GM18867 (cell line): ENCODE data around the gene BORCS8.
"Not testable (repeated sequence)": the region's sequence is repeated elsewhere in the genome, so short reads cannot be mapped to it uniquely, and the experiment has no call there.

Experiments
- ATAC-seq: cut with Tn5 transposase; IDR thresholded peaks from one replicate; pipeline ENCODE4 v1.9.1; 2021; ENCODE audit warnings: mild to moderate bottlenecking, moderate library complexity; ENCODE audit not compliant: unreplicated experiment

Gene BORCS8

DNA sequence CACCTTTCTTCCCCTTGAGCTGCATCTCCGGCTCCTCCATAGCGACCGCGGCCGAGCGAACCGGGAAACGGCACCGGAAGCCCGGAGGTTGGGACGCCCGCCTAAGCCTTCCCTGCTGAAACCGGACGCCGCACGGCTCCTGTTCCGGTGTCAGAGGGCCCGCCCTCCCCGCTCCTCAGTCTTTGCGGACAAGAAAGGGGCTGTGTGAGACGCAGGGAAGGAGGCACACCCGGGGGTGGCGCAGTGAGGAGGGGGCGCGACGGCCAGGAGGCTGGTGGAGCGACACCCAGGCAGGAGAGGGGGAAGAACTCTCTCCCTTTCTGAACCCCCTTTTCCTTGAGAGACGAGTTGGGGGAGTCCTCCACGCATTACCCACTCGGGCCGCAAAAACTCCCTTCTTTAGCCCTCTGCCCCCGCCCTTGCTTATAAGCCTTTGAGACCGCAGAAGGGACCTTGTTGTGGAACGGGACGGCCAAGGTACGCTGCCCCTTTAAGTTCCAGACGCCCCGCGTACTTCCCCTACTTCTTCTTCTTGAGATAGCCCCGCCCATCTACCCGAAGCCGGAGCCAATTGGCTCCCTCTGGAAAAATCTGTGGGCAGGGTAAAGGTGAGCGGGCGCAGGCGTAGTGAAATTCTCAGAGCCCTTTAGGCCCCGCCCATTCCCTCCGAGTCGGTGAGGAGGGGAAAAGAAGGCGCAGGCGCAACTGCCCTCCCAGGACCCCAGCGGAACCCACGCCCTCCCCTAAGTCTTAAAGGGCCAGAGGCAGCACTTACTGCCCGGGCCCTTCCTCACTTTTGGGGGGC is at the start of gene BORCS8, which contains the start of gene RFXANK:
Gene BORCS8, minus strand, starts transcription at position 75 of the 805 bp plus-strand sequence. Its CDS starts 35 bp downstream, at position 40.
Gene RFXANK, plus strand, starts transcription at position 181 of the 805 bp plus-strand sequence. CDS start 1,689 bp downstream, outside the sequence.
- ATAC-seq, result peak; percentile 83

DNA sequence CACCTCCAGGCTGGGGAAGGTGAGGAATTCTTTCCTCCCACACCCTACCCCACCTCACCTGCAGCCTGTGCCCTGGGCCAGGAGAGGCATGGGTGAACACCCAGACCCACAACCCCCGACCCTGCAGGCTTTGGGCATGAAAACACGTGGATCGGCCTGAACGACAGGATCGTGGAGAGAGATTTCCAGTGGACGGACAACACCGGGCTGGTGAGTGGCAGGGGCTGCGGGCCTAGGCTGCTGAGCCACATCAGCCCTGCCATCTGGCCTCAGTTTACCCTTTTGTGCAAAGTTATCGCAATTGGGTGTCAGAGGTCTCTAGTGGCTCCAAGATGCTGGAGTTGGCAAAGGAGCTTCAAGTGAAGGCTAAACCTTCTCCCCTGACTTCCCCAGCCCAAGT is 48.5 kb upstream of the BORCS8 start:
- ATAC-seq, result no peak

DNA sequence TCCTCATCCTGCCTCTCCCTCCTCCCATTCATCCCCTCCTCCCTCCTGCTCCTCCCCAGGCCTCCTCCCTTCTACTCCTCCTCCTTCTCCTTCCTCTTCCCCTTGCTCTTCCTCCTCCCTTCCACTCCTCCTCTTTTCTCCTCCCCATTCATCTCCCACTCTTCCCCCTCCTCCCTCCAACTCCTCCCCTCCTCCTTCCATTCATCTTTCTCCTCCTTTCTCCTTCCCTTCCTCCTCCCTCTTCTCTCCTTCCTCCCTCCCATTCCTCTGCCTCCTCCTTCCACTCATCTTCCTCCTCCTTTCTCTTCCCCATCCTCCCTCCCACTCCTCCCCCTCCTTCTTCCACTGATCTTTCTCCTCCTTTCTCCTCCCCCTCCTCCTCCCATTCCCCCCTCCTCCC is 47.7 kb upstream of the BORCS8 start:
- no peak for ATAC-seq

DNA sequence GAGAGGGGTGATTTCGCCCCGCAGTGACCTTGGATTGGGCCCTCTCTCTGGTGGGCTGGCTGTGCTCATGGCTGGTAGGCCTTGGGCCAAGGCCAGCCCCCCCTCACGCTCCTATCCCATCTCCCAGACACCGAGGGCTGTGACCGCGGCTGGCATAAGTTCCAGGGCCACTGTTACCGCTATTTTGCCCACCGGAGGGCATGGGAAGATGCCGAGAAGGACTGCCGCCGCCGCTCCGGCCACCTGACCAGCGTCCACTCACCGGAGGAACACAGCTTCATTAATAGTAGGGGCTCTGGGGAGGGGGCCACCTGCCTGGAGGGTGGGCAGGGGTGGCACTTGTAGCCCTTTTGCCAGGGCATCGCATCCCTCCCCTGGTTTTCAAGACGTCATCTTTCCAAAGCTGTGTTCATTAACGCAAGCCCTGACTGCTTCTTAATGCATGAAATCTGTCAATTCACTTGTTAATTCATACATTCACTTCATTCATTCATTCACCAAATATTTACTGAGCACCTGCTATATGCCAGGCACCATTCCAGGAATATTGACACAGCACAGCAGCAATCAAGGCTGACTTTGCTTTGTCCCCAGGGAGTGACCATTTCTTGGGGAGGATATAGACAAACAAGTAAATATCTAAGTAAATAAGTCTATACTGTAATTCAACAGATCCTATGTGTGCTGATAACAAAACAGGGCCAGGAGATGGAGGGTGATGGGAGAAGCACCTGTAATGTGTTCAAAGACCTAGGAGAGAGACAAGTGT is 46.4 kb upstream of the BORCS8 start:
- no peak for ATAC-seq

DNA sequence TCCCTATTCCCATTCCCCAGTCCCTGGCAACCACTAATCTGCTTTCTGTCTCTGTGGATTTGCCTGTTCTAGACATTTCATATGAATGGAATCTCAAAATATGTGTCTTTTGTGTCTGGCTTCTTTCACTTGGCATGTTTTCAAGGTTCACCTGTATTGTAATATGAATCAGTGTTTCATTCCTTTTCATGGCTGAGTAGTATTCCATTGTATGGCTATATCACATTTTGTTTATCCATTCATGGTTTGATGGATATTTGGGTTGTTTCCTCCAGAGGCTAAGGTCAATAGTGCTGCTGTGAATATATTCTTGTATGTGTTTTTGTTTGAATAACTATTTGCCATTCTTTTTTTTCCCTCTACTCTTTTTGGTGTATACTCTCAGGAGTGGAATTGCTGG is 44.2 kb upstream of the BORCS8 start:
- no peak for ATAC-seq

DNA sequence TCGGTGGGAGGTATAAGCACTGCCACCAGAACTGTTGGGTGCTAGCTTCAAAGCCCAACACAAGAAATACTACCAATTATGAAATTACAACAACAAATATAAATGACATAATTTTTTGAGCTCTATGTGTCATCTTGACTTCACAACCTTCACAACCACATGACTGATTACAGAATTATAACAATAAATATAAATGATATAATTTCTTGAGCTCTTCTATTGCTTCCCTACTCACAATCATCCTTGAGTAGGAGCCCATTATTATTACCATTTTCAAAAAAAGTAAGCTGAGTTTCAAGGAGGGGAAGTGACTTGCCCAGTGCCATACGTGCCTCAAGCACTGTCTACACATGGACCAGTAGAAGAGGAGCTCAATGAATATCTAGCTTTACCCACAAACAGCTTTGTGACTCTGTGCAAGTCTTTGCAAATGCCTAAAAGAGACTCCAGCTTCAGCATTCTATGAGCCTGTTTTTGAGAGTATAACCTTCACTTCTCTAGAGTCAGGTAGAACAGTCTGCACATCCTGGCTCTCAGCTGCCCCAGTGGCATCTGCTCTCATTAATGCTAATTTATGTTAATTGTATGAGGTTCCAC is 42.4 kb upstream of the BORCS8 start:
- ATAC-seq, result no peak

DNA sequence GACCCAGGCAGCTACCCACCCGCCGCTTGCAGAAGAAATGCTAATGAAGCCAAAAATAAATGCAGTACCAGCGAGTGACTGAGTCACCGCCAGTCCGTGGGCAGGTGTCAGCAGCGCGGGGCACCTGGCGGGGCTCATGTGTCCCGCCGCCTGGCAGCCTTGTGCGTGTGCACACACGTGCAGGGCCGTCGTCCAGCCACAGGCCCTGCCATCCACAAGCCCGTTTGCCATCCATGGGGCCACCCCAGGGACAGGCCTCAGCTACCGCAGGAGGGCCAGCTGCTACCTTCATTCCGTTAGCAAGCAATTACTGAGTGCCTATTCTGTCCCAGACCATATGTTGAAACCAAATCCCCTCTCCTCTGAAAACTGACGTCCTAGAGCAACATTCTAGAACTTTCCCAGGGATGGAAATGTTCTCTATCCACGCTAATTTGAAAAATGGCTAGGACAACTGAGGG is 40.3 kb upstream of the BORCS8 start:
- no peak for ATAC-seq

DNA sequence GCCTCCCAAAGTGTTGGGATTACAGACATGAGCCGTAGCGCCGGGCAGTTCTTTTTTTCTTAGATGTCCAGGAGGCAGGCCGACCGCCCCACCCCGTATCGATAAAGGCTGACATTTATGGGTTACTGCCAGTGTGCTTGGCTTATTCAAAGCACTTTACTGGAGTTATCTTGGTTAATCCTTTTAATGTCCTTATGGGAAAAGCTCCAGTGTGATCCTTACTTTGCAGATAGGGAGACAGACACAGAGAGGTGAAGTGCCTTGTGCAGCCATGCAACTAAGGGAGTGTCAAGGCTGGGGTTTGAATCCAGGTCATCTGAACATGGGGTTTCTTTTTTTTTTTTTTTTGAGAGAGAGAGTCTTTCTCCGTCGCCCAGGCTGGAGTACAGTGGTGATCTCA is 39.0 kb upstream of the BORCS8 start:
- no peak for ATAC-seq

DNA sequence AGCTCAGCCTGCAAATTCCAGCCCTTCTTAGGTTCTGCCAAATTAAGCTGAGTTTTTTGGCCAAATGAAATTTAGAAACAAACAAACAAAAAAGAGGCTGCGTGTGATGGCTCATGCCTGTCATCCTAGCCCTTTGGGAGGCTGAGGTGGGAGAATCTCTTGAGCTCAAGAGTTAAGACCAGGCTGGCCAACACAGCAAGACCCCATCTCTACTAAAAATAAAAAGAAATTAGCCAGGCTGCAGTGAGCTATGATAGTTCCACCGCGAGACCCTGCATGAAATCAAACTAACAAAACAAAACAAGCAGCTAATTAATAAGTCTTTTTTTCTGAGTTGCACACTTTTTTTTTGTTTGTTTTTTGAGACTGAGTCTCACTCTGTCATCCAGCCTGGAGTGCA is 37.7 kb upstream of the BORCS8 start:
- ATAC-seq, result no peak

DNA sequence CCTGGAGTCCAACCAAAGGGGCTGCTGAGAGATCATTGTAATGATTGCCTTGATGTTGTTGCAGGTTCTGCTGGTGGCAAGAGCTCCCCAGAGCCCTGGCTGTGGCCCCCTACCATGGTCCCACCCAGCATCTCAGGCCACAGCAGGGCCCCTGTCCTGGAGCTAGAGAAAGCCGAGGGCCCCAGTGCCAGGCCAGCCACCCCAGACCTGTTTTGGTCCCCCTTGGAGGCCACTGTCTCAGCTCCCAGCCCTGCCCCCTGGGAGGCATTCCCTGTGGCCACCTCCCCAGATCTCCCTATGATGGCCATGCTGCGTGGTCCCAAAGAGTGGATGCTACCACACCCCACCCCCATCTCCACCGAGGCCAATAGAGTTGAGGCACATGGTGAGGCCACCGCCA is 35.3 kb upstream of the BORCS8 start:
- ATAC-seq, result no peak

DNA sequence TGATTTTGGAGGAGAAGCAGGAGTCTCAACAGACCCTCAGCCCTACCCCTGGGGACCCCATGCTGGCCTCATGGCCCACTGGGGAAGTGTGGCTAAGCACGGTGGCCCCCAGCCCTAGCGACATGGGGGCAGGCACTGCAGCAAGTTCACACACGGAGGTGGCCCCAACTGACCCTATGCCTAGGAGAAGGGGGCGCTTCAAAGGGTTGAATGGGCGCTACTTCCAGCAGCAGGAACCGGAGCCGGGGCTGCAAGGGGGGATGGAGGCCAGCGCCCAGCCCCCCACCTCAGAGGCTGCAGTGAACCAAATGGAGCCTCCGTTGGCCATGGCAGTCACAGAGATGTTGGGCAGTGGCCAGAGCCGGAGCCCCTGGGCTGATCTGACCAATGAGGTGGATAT is 34.7 kb upstream of the BORCS8 start:
- ATAC-seq, result no peak

DNA sequence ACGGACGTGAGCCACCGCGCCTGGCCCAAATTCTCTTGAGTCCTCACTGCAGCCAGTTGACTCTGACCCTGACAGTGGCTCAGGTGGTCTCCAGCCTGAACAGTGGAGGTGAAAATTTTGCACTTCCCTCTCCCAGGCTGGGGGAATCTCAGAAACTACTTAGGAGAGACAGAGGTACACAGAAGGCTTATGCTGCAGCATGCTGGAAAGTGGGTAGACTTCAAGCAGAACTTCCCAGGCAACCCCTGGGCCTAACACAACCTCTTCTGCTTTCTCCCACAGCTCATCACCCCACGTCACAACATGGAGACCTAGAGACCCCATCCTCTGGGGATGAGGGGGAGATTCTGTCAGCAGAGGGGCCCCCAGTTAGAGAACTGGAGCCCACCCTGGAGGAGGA is 34.3 kb upstream of the BORCS8 start:
- no peak for ATAC-seq

DNA sequence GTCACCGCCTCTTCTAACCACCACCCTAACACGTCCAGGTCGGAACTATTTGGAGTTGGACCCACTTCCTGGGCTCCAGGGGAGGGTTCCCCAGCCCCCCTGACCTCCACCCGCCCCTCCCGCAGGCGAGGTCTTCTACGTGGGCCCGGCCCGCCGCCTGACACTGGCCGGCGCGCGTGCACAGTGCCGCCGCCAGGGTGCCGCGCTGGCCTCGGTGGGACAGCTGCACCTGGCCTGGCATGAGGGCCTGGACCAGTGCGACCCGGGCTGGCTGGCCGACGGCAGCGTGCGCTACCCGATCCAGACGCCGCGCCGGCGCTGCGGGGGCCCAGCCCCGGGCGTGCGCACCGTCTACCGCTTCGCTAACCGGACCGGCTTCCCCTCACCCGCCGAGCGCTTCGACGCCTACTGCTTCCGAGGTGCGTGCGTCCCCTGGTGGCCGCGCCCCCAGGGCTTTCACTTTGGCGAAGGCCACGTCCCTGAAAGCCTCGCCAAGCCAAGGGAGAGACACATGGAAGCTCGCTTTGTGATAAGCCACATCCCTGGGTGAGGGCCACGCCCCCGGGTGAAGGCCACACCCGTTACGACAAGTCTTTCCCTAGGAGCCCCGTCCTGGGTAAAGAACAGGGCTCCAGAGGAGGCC is 33.0 kb upstream of the BORCS8 start:
- ATAC-seq, result no peak

DNA sequence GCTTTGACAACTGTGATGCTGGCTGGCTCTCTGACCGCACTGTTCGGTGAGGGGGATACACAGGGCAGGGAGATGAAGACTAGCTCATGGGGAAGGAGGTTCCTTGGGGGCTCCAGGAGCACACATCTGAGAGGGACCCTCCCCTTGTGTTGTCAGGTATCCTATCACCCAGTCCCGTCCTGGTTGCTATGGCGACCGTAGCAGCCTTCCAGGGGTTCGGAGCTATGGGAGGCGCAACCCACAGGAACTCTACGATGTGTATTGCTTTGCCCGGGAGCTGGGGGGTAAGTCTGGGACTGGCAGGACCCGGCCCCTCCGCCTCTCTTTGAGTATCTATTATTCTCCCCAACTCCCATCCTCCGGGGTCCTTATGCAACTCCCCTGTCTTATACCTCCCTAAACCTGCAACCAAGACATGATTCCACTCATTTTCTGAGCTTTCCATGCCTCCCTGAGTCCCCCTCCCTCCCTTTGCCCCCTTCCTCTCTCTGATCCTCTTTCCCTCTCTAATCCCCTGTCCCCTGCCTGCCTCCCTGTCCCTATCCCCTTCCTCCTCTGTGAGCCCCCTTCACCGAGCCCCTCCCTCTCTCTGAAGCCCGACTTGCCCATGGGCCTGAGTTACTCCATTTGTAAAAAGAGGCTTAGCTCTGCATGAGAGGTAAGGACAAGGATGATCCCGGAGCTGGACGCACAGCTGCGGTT is 32.3 kb upstream of the BORCS8 start:
- ATAC-seq, result no peak

DNA sequence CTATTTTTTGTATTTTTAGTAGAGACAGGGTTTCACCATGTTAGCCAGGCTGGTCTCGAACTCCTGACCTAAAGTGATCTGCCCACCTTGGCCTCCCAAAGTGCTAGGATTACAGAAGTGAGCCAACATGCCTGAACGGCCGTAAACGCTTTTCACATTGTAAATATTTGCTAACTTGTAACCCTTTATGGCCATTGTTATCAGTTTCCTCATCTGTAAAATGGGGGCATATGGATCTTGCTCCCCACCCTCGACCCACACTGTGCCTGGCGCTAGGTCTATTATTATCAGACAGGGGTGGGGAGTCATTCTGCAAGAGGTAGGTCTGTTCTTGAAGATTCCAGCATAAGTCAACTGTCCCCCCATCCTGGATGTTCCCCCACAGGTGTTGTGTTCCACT is 31.7 kb upstream of the BORCS8 start:
- ATAC-seq, result no peak

DNA sequence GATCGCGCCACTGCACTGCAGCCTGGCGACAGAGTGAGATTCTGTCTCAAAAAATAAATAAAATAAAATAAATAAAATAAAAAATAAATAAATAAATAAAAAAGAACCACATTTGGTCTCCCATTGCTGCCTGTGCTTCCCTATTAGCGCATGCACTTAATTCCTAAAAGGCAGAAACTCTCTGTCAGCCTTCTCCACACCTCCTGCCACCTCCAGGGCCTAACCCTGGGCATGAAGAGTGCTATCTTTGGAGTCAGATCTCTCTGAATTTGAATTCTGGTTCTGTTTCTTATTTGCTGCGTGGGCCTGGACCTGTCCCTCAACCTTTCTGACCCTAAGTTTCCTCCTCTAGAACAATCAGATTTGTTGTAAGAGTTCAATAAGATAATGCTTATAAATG is 31.1 kb upstream of the BORCS8 start:
- ATAC-seq, result no peak

DNA sequence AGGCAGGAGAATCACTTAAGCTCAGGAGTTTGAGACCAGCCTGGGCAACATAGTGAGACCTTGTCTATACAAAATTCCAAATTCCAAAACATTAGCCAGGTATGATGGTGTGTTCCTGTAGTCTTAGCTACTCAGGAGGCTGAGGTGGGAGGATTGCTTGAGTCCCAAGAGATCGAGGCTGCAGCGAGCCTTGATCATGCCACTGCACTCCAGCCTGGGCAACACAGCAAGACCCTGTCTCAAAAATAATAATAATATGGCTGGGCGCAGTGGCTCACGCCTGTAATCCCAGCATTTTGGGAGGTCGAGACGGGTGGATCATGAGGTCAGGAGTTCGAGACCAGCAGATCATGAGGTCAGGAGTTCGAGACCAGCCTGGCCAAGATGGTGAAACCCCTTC is 29.0 kb upstream of the BORCS8 start:
- not testable (repeated sequence) for ATAC-seq

DNA sequence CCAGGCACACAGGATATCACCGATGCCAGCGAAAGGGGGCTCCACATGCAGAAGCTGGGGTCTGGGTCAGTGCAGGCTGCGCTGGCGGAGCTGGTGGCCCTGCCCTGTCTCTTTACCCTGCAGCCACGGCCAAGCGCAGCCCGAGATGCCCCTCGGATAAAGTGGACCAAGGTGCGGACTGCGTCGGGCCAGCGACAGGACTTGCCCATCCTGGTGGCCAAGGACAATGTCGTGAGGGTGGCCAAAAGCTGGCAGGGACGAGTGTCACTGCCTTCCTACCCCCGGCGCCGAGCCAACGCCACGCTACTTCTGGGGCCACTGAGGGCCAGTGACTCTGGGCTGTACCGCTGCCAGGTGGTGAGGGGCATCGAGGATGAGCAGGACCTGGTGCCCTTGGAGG is 27.0 kb upstream of the BORCS8 start:
- ATAC-seq, result no peak

DNA sequence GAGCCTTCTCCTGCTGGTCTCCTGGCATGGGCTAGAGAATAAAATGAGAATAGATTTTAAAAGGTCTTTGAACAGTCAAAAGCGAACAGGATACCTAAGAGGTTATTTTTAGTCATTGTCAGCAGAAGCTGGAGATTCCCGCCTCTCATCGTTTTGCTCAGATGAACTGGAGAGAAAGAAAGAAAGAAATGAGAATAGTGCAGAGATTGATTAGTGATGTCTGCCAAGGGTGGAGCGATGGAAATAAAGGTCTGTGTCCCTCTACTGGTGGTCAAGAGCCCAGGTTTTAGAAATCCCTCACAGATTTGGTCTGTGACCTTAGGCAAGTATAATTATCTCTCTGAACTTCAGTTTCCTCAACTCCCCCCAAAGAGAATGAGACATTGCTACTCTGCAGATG is 25.1 kb upstream of the BORCS8 start:
- no peak for ATAC-seq

DNA sequence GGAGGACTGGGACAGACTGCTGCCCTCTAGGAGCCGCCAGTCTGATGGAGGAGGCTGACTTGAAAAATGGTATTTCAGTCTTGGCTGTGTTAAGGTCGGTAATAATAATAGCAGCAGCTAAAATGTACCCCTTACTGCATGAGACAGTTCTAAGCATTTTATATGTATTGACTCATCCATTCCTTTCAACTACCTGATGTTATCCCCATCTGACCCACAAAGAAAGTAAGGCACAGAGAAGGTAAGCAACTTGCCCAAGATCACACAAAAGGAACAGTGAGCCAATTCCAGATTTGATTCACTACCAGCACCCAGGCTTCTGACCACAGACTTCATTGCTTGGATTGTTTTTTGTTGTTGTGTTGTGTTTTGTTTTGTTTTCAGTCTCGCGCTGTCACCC is 23.8 kb upstream of the BORCS8 start:
- no peak for ATAC-seq

DNA sequence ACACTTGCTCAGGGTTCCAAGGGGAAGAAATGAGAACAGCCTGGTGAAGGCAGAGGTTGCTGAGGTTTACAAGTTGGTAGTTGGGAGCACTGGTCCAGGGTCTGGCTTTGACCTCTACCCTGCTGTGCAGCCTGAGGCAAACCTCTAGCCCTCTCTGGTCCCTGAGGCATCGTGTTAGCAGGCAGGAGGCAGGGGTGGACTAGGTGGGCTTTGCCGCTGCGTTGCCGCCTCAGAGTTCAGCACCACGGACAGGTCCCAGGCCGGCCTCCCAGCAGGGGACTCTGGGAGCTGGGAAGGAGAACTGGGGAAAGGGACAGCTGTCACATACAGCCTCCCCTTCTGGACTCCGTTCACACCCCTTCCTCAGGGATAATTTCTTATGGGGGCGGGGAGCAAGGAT is 22.9 kb upstream of the BORCS8 start:
- ATAC-seq, result no peak
